Stimulated activated effector memory CD8-positive, alpha-beta T cell treated with anti-CD3 and anti-CD28 coated beads, Interleukin-12 subunit alpha, Interleukin-12 subunit beta, amount 100 ng/mL, for 72 hours (primary cell): ENCODE data around the gene NCAPD2.
"Not testable (repeated sequence)": the region's sequence is repeated elsewhere in the genome, so short reads cannot be mapped to it uniquely, and the experiment has no call there.

ENCODE experiments used
- ATAC-seq: fragments of 150-1000 bp; cut with Tn5 transposase; 2 replicates; pipeline ENCODE4 v1.10.0; 2021
- DNase-seq, 2 donors: peaks; one replicate each; pipeline ENCODE4 v3.0.0; 2021 to 2022; ENCODE audit warnings: low spot score in 2 of 2
- H3K27ac Mint-ChIP-seq: one replicate; pipeline ENCODE4 v1.8.0; 2022; ENCODE audit warnings: mild to moderate bottlenecking, mixed read lengths
- H3K36me3 Mint-ChIP-seq: one replicate; pipeline ENCODE4 v1.8.0; 2022; ENCODE audit warnings: mild to moderate bottlenecking, mixed read lengths
- H3K4me1 Mint-ChIP-seq: one replicate; pipeline ENCODE4 v1.8.0; 2022; ENCODE audit warnings: mixed read lengths
- H3K4me3 Mint-ChIP-seq: one replicate; pipeline ENCODE4 v1.8.0; 2022; ENCODE audit warnings: mild to moderate bottlenecking, mixed read lengths
- H3K9me3 Mint-ChIP-seq: one replicate; pipeline ENCODE4 v1.8.0; 2022; ENCODE audit warnings: mixed read lengths

The NCAPD2 gene

GRCh38 chr12:6461401-6462233, 32.3 kb upstream of the NCAPD2 start:
- Mint-ChIP-seq H3K4me1 (peaks cover 79% of the 10 kb centered on the region), H3K36me3 (peaks cover 100% of the 10 kb centered on the region), H3K27ac (peak overlapping the region; percentile 94), H3K4me3 (peak overlapping the region; percentile 78), H3K9me3 (no peaks in the 10 kb centered on the region)
- DNase-seq (peak; percentile 54 to 85), ATAC-seq (peak; percentile 96)

DNA sequence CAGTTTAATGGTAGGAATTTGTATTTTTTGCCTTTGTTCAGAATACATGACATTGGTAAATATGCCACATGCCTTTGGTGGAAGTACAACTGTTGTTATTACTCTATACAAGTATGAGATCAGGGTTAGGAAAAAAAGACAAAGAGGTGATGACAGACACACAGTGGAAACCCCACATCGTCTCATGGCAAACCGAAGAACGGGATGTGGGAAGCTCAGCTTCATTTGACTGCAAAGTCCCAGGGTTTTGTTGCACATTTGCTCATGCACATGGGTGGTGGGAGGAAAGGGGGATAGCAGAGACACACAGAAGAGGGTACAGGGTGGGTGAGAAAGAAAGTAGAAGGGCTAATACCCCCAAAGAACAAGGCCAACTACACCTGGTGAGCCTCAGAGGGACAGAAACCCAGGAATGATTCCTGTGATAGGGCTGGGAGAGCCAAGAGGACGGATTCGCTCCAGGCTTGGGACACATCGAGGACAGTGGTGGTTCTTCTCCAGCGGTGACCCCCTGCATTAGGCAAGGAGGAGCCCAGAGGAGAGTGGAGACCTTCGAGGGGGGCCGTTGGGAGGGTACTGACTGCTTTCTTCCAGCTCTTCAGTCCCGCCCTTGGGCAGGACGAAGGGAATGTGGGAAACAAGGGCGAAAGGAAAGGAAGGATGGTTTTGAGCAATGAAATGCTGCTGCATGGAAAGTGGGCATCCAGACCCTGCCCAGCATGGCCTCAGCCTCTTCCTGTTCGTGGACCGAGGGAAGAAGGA, 31.5 kb upstream of the NCAPD2 start:
- Mint-ChIP-seq H3K9me3 (no peaks in the 10 kb centered on the region), H3K27ac (peak overlapping the region; percentile 94), H3K36me3 (peaks cover 100% of the 10 kb centered on the region), H3K4me1 (peaks cover 81% of the 10 kb centered on the region), H3K4me3 (peak overlapping the region; percentile 78)
- peak; percentile 73 for ATAC-seq
- no peak for DNase-seq

DNA sequence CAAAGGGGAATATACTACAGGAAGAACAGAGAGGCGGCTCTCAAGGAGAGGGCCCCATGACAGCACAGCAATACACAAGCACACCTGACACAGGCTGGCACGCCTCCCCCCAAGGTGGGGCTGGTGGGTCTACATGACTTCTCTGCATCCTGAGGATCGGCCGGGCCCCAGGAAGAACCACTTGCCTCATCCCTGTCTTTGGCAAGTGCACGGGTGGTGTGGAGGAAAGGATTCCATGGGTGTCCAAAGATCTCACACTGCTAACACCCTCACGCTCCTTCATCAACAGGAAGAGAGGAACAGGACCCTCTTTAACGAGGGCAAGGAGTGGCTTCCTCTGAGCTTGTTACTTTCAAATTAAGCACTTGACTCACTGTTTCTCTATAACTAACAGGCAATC, 30.7 kb upstream of the NCAPD2 start:
- H3K9me3 Mint-ChIP-seq = no peaks in the 10 kb centered on the region
- no peak for DNase-seq
- H3K4me3 Mint-ChIP-seq = peak overlapping the region; percentile 78
- peaks cover 88% of the 10 kb centered on the region for H3K4me1 Mint-ChIP-seq
- peaks cover 100% of the 10 kb centered on the region for H3K36me3 Mint-ChIP-seq
- H3K27ac Mint-ChIP-seq = peak overlapping the region; percentile 94
- ATAC-seq = no peak

GRCh38 chr12:6463858-6464257, 30.0 kb upstream of the NCAPD2 start:
- Mint-ChIP-seq H3K36me3 (peaks cover 99% of the 10 kb centered on the region), H3K27ac (peak overlapping the region; percentile 94), H3K9me3 (no peaks in the 10 kb centered on the region), H3K4me3 (peak overlapping the region; percentile 78), H3K4me1 (peaks cover 88% of the 10 kb centered on the region)
- no peak for ATAC-seq
- no peak for DNase-seq

GRCh38 chr12:6464531-6464930, 29.4 kb upstream of the NCAPD2 start:
- Mint-ChIP-seq H3K36me3 (peaks cover 99% of the 10 kb centered on the region), H3K4me3 (peak overlapping the region; percentile 78), H3K27ac (peak overlapping the region; percentile 94), H3K9me3 (no peaks in the 10 kb centered on the region), H3K4me1 (peaks cover 89% of the 10 kb centered on the region)
- ATAC-seq = no peak
- DNase-seq = no peak

DNA sequence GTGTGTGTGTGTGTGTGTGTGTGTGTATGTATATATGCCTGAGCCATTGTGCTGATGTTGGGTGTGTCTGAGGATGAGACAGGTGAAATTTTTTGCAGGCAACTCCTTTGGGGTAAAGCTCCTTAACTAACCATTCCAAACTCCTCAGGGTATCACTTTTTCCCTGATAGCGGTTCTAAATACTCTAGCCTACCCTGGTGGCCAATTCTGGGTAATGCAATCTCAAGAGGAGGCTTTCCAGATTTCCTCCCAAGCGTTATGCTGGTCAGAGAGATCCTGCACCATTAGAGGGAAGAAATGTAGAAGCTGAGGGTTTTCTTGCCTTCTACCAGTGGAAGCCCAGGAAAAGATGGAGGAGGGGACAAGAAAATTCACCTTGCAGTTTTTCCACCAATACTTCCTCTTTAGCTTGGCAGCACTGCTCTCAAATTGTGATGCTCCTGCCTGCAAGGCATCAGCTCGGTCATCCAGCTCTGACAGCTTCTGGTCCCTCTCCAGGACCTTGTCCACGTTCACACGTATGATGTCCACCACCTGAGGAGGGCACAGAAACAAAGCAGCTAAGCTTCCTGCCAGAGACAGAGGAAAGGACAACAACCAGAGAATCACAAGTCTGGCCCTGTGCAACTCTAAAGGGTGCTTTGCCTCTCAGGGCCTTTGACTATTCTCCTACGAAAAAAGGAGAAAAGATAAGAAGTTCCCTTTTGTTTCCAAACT, 28.3 kb upstream of the NCAPD2 start:
- Mint-ChIP-seq H3K27ac (peak overlapping the region; percentile 90), H3K9me3 (no peaks in the 10 kb centered on the region), H3K4me3 (peak overlapping the region; percentile 37), H3K4me1 (peaks cover 88% of the 10 kb centered on the region), H3K36me3 (peaks cover 99% of the 10 kb centered on the region)
- no peak for DNase-seq
- no peak for ATAC-seq

GRCh38 chr12:6466184-6466573, 27.7 kb upstream of the NCAPD2 start:
- Mint-ChIP-seq H3K9me3 (no peaks in the 10 kb centered on the region), H3K27ac (peak overlapping the region; percentile 90), H3K36me3 (peaks cover 98% of the 10 kb centered on the region), H3K4me3 (peak overlapping the region; percentile 37), H3K4me1 (peaks cover 87% of the 10 kb centered on the region)
- DNase-seq (no peak), ATAC-seq (no peak)

DNA sequence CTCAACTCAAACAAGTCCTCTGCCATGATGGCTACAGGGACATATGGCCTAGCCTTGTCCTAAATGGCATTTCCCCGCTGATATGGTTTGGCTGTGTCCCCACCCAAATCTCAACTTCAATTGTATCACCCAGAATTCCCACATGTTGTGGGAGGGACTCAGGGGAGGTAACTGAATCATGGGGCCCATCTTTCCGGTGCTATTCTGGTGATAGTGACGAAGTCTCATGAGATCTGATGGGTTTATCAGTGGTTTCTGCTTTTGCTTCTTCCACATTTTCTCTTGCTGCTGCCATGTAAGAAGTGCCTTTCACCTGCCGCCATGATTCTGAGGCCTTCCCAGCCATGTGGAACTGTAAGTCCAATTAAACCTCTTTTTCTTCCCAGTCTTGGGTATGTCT, 27.2 kb upstream of the NCAPD2 start:
- Mint-ChIP-seq H3K4me1 (peaks cover 87% of the 10 kb centered on the region), H3K36me3 (peaks cover 96% of the 10 kb centered on the region), H3K27ac (peak overlapping the region; percentile 90), H3K4me3 (peak overlapping the region; percentile 78)
- DNase-seq, ATAC-seq, H3K9me3 Mint-ChIP-seq: not testable (repeated sequence)

GRCh38 chr12:6467571-6468282, 26.2 kb upstream of the NCAPD2 start:
- Mint-ChIP-seq H3K4me1 (peaks cover 82% of the 10 kb centered on the region), H3K36me3 (peaks cover 87% of the 10 kb centered on the region), H3K4me3 (peak overlapping the region; percentile 78), H3K27ac (peak overlapping the region; percentile 90)
- H3K9me3 Mint-ChIP-seq, ATAC-seq, DNase-seq: not testable (repeated sequence)

GRCh38 chr12:6468283-6468575, 25.7 kb upstream of the NCAPD2 start:
- H3K36me3 Mint-ChIP-seq = peaks cover 82% of the 10 kb centered on the region
- DNase-seq (no peak), ATAC-seq (no peak)
- H3K4me3 Mint-ChIP-seq = peak overlapping the region; percentile 78
- H3K27ac Mint-ChIP-seq = peak overlapping the region; percentile 90
- H3K4me1 Mint-ChIP-seq = peaks cover 77% of the 10 kb centered on the region
- no peaks in the 10 kb centered on the region for H3K9me3 Mint-ChIP-seq

DNA sequence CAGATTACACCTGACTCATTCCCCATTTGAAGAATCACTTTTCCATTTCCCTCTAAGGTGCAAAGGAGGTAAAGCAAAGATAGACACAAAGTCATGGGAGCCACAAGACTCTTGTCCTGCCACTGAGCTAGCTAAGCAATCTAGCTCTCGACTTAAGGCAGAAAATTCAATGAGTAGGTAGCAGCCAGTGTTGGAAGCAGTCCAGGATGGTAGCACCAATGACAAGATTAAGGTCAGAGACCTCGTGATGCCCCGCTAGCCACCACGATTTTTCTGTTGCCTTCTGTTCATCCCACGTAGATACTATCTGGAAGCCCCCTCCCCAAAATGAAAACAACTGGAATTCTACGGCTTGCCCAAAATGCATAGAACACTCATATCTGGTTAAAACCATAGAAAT, 24.8 kb upstream of the NCAPD2 start:
- H3K4me1 Mint-ChIP-seq = peaks cover 68% of the 10 kb centered on the region
- no peak for DNase-seq
- H3K27ac Mint-ChIP-seq = peak overlapping the region; percentile 90
- H3K9me3 Mint-ChIP-seq = no peaks in the 10 kb centered on the region
- H3K36me3 Mint-ChIP-seq = peaks cover 73% of the 10 kb centered on the region
- no peak for ATAC-seq
- H3K4me3 Mint-ChIP-seq = peak overlapping the region; percentile 78

DNA sequence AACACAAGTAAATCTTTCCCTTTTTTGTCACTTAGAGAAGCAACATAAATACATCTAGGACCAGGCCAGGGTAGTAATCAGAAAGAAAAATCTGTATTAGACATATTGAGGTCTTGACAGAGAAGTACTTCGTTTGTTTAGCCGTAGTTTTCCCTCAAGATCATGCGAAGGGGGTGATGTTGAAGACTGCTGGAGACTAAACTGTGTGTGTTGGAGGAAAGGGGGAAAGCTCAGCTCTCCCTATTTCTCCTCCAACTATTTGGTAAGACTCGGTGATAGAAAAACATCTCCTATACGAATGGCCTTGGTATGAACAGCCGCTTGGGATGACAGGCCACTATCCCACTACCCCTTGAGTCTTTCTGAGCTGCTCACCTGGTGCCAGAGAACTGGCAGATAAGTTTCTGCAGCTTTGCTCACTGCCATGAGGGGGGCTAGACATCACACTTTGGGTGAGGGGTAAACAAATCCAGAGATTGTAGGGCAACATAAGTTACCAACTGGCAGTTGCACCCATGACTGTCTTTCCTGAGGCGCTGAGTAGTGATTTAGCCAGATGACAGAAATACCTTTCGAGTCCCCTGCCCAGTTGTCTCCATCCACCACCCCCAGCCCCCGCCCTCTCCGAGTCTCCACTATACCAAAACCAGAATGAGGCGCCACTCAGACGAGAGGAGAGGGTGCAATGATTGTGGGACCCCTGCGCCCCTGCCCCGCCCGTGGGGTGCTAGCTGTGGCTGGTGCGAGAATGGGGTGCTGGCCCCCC, 24.1 kb upstream of the NCAPD2 start:
- H3K4me1 Mint-ChIP-seq = peaks cover 61% of the 10 kb centered on the region
- no peak for ATAC-seq
- H3K9me3 Mint-ChIP-seq = no peaks in the 10 kb centered on the region
- peak in 1 of 2 donors; percentile 67 for DNase-seq
- peak overlapping the region; percentile 78 for H3K4me3 Mint-ChIP-seq
- peak overlapping the region; percentile 90 for H3K27ac Mint-ChIP-seq
- peaks cover 66% of the 10 kb centered on the region for H3K36me3 Mint-ChIP-seq

- DNase-seq = peak; percentile 93 to 99
- peak within 1 kb of the TSS; percentile 90 for H3K27ac Mint-ChIP-seq
- peak; percentile 94 for ATAC-seq
- peaks cover 57% of the 10 kb centered on the region for H3K4me1 Mint-ChIP-seq
- H3K9me3 Mint-ChIP-seq = no peaks in the 10 kb centered on the region
- H3K4me3 Mint-ChIP-seq = peak within 1 kb of the TSS; percentile 78
- H3K36me3 Mint-ChIP-seq = peaks cover 58% of the 10 kb centered on the region
Observed at GRCh38 chr12:6470375-6471163, 23.3 kb upstream of the NCAPD2 start, which contains the start of gene VAMP1. Gene VAMP1 (minus strand): TSS chr12:6470677. CDS start chr12:6470531, 146 bp downstream.

- Mint-ChIP-seq H3K4me3 (peak overlapping the region; percentile 78), H3K9me3 (no peaks in the 10 kb centered on the region), H3K36me3 (peaks cover 44% of the 10 kb centered on the region), H3K27ac (no peak overlapping the region), H3K4me1 (peaks cover 42% of the 10 kb centered on the region)
- no peak for DNase-seq
- ATAC-seq = no peak
Observed at GRCh38 chr12:6471989-6472360, 21.9 kb upstream of the NCAPD2 start.
